ENCODE results near the gene TUBGCP2. TPM values are rescaled to one million over a fixed set of nuclear protein-coding genes. Genes with fewer than 3 reads are reported as not detected.

TUBGCP2 gene
- total and polyA plus RNA-seq, 9 of the 15 experiments (the other 6 are each of a cell fraction or from before 2014, with no cell fraction given), result 4.3 to 56.6 (median 28.4) TPM

GRCh38 chr10:133350950-133351329 is 42.3 kb upstream of the TUBGCP2 start:
- FAIRE-seq (no peak), DNase-seq (ENCODE audit: extremely low read depth in 1 of 4, low spot score in 3 of 4) (no peak), ATAC-seq (0 out of 3 replicates have a peak, but pooled peaks have one; percentile 2)
- BruUV-seq (replicated peaks), result no TSS peak
- CTCF ChIA-PET (ENCODE audit: low intra/inter-chr PET ratio), result no interaction called here
- no peaks in the 10 kb centered on the region for H3K9me1 ChIP-seq (ENCODE audit: control insufficient read depth, insufficient read depth, low read length)
- intact Hi-C loops (cut with micrococcal nuclease), result no loop called here
- H3K4me2 ChIP-seq (ENCODE audit: insufficient read depth, low read length), result no peak overlapping the region
- no peaks in the 10 kb centered on the region; a peak in 1 of 5 replicates for H3K27me3 ChIP-seq (ENCODE audit: control insufficient read depth in 2 of 2, insufficient read depth in 2 of 2, low read length in 2 of 2)
- POLR2A ChIA-PET, result interaction anchor here (0.7 kb wide), 1 partner anchor 197 kb away, joined by 3 read pairs; no protein-coding TSS in a partner anchor
- H3K9ac ChIP-seq (ENCODE audit: insufficient read depth in 1 of 2, low read depth in 2 of 2, low read length in 2 of 2), result no peak overlapping the region; a peak in 1 of 4 replicates
- H3K36me3 ChIP-seq (ENCODE audit: control insufficient read depth, insufficient read depth, low read length), result peaks cover 5% of the 10 kb centered on the region; the same call in 1 of the 3 replicates
- no peaks in the 10 kb centered on the region for H3K9me3 ChIP-seq (replicated peaks; ENCODE audit: control insufficient read depth, insufficient read depth, low read depth, low read length)
- H3K4me1 ChIP-seq (replicated peaks in 1 of 2; ENCODE audit: control insufficient read depth in 2 of 2, insufficient read depth in 2 of 2, low read length in 2 of 2), result peaks cover 0 to 60% of the 10 kb centered on the region in 2 experiments; a peak in 2 of 5 replicates
- no peaks in the 10 kb centered on the region for H4K20me1 ChIP-seq (replicated peaks; ENCODE audit: control insufficient read depth, insufficient read depth, low read length)
- H2AFZ ChIP-seq (ENCODE audit: low read depth, low read length), result no peak overlapping the region
- no peak overlapping the region for H3K27ac ChIP-seq (ENCODE audit: extremely low read depth, low read depth, low read length)
- H3K4me3 ChIP-seq, result no peak overlapping the region
- TF ChIP-seq POLR2G (IDR thresholded peaks at IDR 0.05; ENCODE audit: low read depth, low read length), result peak; percentile 65
- 0 out of 2 replicates have a peak, but pooled peaks have one; percentile 9 for TF ChIP-seq SUPT5H (IDR thresholded peaks at IDR 0.05)
- TF ChIP-seq ZNF507 (tag; conservative IDR thresholded peaks at IDR 0.05), result no peak
- no peak for TF ChIP-seq MEIS2 (IDR thresholded peaks at IDR 0.05; ENCODE audit: partially characterized antibody)
- in situ Hi-C loops (cut with MboI), result no loop called here
- H3K79me2 ChIP-seq (ENCODE audit: control insufficient read depth, insufficient read depth, low read length), result no peaks in the 10 kb centered on the region
- WGBS (ENCODE audit: insufficient coverage, low coverage, missing lambda C conversion rate), result 12% methylated on average over 8 of the region's 13 CpGs

GRCh38 chr10:133350283-133350949 is 41.7 kb upstream of the TUBGCP2 start:
- 47% methylated on average over 3 of the region's 12 CpGs for WGBS (ENCODE audit: insufficient coverage, low coverage, missing lambda C conversion rate)
- H3K4me3 ChIP-seq, result no peak overlapping the region
- FAIRE-seq (no peak), ATAC-seq (no peak), DNase-seq (ENCODE audit: extremely low read depth in 1 of 4, low spot score in 3 of 4) (no peak)
- no peaks in the 10 kb centered on the region for H3K9me1 ChIP-seq (ENCODE audit: control insufficient read depth, insufficient read depth, low read length)
- H3K4me1 ChIP-seq (replicated peaks in 1 of 2; ENCODE audit: control insufficient read depth in 2 of 2, insufficient read depth in 2 of 2, low read length in 2 of 2), result peaks cover 0 to 55% of the 10 kb centered on the region in 2 experiments; a peak in 2 of 5 replicates
- no peaks in the 10 kb centered on the region; a peak in 1 of 5 replicates for H3K27me3 ChIP-seq (ENCODE audit: control insufficient read depth in 2 of 2, insufficient read depth in 2 of 2, low read length in 2 of 2)
- H3K9me3 ChIP-seq (replicated peaks; ENCODE audit: control insufficient read depth, insufficient read depth, low read depth, low read length), result no peaks in the 10 kb centered on the region
- in situ Hi-C loops (cut with MboI) (no loop called here), intact Hi-C loops (cut with micrococcal nuclease) (no loop called here)
- no peak overlapping the region; a peak in 1 of 4 replicates for H3K9ac ChIP-seq (ENCODE audit: insufficient read depth in 1 of 2, low read depth in 2 of 2, low read length in 2 of 2)
- no TSS peak for BruUV-seq (replicated peaks)
- H2AFZ ChIP-seq (ENCODE audit: low read depth, low read length), result no peak overlapping the region
- H3K4me2 ChIP-seq (ENCODE audit: insufficient read depth, low read length), result no peak overlapping the region
- H3K36me3 ChIP-seq (ENCODE audit: control insufficient read depth, insufficient read depth, low read length), result peaks cover under 1% of the 10 kb centered on the region; the same call in 1 of the 3 replicates
- H3K27ac ChIP-seq (ENCODE audit: extremely low read depth, low read depth, low read length), result no peak overlapping the region
- no peaks in the 10 kb centered on the region for H4K20me1 ChIP-seq (replicated peaks; ENCODE audit: control insufficient read depth, insufficient read depth, low read length)
- ChIA-PET POLR2A (no interaction called here), CTCF (ENCODE audit: low intra/inter-chr PET ratio) (no interaction called here)
- H3K79me2 ChIP-seq (ENCODE audit: control insufficient read depth, insufficient read depth, low read length), result no peaks in the 10 kb centered on the region
- no peak for TF ChIP-seq TAL1 (IDR thresholded peaks at IDR 0.05)
- TF ChIP-seq HEY1 (CRISPR knock-in tag; IDR thresholded peaks at IDR 0.05; ENCODE audit: borderline replicate concordance), result no peak
- peak; percentile 74 for TF ChIP-seq ZNF263 (CRISPR knock-in tag; IDR thresholded peaks at IDR 0.05; ENCODE audit: borderline replicate concordance)
- no peak for TF ChIP-seq ZNF583 (CRISPR knock-in tag; IDR thresholded peaks at IDR 0.05)
- TF ChIP-seq PHB (CRISPR knock-in tag; IDR thresholded peaks at IDR 0.05), result no peak
- TF ChIP-seq ZFP30 (CRISPR knock-in tag; IDR thresholded peaks at IDR 0.05; ENCODE audit: borderline replicate concordance), result no peak
- TF ChIP-seq TAF15 (IDR thresholded peaks at IDR 0.05; ENCODE audit: low read depth, low read length), result no peak
- TF ChIP-seq ZHX1 (conservative IDR thresholded peaks at IDR 0.05; ENCODE audit: low read length), result no peak
